ENCODE measurements around the gene TAX1BP1.
A peak's percentile ranks its signal among the peaks of the same experiment; 100 is the strongest.

Gene TAX1BP1

DNA sequence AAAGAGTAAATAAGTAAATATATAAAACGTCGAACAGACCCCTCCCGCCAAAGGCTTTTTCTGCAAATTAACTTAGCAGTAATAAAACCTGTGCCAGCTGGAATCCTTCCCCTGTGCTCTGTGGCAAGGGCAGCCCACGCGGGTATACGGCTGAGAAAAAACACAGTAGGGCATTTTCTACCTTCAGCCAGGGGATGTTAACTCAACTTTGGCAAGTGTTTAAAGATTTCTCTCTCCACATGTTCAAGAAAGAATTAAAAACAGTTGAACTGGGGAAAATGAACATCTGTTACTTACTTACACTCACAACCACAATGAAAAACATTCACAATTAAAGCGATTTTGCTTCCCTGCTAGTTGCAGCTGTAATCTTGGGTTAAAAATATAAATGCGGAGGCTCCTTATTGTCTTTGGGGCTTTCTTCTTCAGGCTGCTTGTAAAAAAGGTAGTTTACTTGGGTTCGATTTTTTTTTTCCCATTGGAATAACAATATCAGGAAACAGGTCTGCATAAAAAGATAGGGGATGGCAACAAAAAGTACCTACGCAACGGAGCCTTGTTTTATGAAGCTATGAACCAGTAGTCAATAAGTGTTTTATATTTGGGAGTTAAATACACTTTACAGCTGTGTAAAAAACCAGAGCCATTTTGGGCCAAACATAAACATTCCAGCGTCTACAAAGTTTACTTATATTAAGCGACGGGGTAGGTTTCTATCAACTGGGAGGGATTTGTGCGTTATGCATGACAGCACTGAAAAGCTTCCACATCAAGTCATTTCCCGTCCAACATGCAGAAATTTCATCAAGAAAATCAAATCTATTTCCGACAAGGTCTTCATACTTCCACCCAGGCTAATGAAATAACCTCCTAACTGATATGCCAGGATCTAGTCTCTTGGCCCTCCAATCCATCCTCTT lies 132.7 kb downstream of the TAX1BP1 start:
- Histone ChIP-seq H3K9me3 (ENCODE audit: control insufficient read depth, low read length) (no peaks in the 10 kb centered on the region), H2AFZ (no peak overlapping the region), H3K4me1 (peaks cover 9% of the 10 kb centered on the region), H3K27ac (no peak overlapping the region), H3K9ac (no peak overlapping the region), H3K36me3 (ENCODE audit: control insufficient read depth, insufficient read depth, low read length) (no peaks in the 10 kb centered on the region), H3K4me3 (ENCODE audit: low read depth, low read length) (no peak overlapping the region), H3K79me2 (no peaks in the 10 kb centered on the region), H3K4me2 (ENCODE audit: low read length) (no peak overlapping the region), H3K27me3 (ENCODE audit: control insufficient read depth, insufficient read depth, low read length) (no peaks in the 10 kb centered on the region)
- no peak for TF ChIP-seq CTCF (IDR thresholded peaks at IDR 0.05)

DNA sequence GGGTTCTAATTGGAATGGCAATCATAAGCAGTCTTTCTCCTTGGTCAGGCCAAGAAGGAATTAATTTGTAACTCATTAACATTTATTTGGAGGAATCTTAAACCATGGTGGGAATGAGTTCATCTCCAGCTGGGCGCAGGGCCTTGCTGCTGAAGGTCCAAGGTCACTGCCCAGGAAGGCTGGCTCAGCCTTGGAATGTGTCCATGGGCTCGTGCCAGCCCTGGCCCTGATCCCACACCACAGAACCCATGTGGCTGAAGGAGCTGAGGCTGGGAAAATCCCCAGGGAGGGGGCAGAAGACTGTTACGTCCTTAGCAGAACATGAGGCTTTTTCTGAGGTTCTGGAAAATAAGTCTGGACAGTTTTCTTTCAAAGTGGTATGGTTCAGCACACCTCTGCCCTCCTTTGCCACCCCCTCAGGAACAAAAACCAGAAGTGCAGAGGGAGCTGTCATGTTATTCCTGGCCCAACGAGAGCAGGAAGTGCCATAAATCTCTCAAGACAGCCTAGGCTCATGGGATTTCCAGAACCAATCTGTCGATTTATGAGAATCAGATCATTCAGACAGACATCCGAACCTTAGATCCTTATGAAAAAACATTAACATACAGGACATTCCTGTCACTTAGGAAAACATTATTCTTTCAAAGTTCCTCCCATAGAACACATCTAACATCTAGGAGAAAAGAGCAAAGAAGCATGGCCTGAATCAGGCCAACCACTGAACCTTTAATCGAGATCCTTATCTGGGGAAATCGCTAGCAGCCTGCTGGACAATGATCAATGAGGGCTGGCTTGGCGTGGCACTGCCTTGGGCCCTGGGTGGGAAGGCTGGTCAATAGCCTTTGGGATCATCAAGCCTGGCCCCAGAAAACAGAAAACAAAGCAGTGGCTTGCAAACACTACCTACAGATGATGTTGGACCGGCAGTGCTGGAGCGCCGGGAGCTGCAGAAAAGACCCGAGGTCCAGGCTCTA lies 134.3 kb downstream of the TAX1BP1 start:
- H3K9me3 ChIP-seq (ENCODE audit: control insufficient read depth, low read length) = no peaks in the 10 kb centered on the region
- no peak overlapping the region for H3K4me3 ChIP-seq (ENCODE audit: low read depth, low read length)
- no peaks in the 10 kb centered on the region for H3K27me3 ChIP-seq (ENCODE audit: control insufficient read depth, insufficient read depth, low read length)
- no peak overlapping the region for H3K9ac ChIP-seq
- no peak overlapping the region for H2AFZ ChIP-seq
- no peak overlapping the region for H3K27ac ChIP-seq
- H3K36me3 ChIP-seq (ENCODE audit: control insufficient read depth, insufficient read depth, low read length) = no peaks in the 10 kb centered on the region
- H3K4me2 ChIP-seq (ENCODE audit: low read length) = peak overlapping the region; percentile 6
- peaks cover 9% of the 10 kb centered on the region for H3K4me1 ChIP-seq
- no peaks in the 10 kb centered on the region for H3K79me2 ChIP-seq
- TF ChIP-seq CTCF (IDR thresholded peaks at IDR 0.05) = no peak

GRCh38 chr7:27875061-27875460 lies 135.1 kb downstream of the TAX1BP1 start:
- no peak for TF ChIP-seq CTCF (IDR thresholded peaks at IDR 0.05)
- Histone ChIP-seq H3K9ac (no peak overlapping the region), H3K27me3 (ENCODE audit: control insufficient read depth, insufficient read depth, low read length) (no peaks in the 10 kb centered on the region), H3K27ac (no peak overlapping the region), H3K36me3 (ENCODE audit: control insufficient read depth, insufficient read depth, low read length) (no peaks in the 10 kb centered on the region), H3K79me2 (no peaks in the 10 kb centered on the region), H3K4me2 (ENCODE audit: low read length) (no peak overlapping the region), H2AFZ (no peak overlapping the region), H3K4me3 (ENCODE audit: low read depth, low read length) (no peak overlapping the region), H3K9me3 (ENCODE audit: control insufficient read depth, low read length) (no peaks in the 10 kb centered on the region), H3K4me1 (peaks cover 9% of the 10 kb centered on the region)

DNA sequence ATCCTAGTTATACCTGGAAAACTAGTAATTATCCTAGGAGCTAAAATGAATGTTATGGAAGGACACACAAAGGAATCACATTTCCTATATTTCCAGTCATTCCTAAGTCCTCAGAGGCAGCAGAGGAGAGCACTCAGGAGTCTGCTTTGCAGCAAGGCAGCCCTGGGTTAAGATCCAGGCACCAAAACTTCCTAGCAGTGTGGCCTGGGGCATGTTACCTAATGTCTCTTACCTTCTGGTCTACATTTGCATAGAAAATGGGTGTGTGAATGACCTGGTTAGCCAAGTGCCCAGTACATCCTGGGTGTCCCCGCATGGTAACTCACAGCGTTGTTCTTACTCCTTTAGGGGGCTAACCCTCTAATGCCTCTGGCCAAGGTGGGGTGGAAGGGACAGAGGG lies 135.9 kb downstream of the TAX1BP1 start:
- Histone ChIP-seq H3K79me2 (no peaks in the 10 kb centered on the region), H3K4me2 (ENCODE audit: low read length) (no peak overlapping the region), H3K27me3 (ENCODE audit: control insufficient read depth, insufficient read depth, low read length) (no peaks in the 10 kb centered on the region), H3K27ac (no peak overlapping the region), H3K9ac (no peak overlapping the region), H3K4me1 (peaks cover 9% of the 10 kb centered on the region), H3K9me3 (ENCODE audit: control insufficient read depth, low read length) (no peaks in the 10 kb centered on the region), H3K4me3 (ENCODE audit: low read depth, low read length) (no peak overlapping the region), H2AFZ (no peak overlapping the region), H3K36me3 (ENCODE audit: control insufficient read depth, insufficient read depth, low read length) (no peaks in the 10 kb centered on the region)
- no peak for TF ChIP-seq CTCF (IDR thresholded peaks at IDR 0.05)

All from parathyroid adenoma (tissue), 2 donors.